Measurements from ENCODE around the gene BCL10. TPM values are rescaled to one million over a fixed set of nuclear protein-coding genes. Genes with fewer than 3 reads are reported as not detected.
A peak's percentile ranks its signal among the peaks of the same experiment; 100 is the strongest.

The BCL10 gene
- total RNA-seq = 10 to 100 TPM; 46.3 to 49.2 (median 48.7) TPM
- 48.0 TPM for total RNA-seq (2013)

- ATAC-seq = peak; percentile 94 to 99 (median 96)
- intact Hi-C loops (cut with micrococcal nuclease) = loop anchor here (1.0 to 10.0 kb wide), 3 partner anchors 17 to 1638 kb away; partner anchors contain the start of genes C1orf52, HS2ST1 and SELENOF
- peak within 1 kb of the TSS; percentile 88 to 90 for H3K27ac Mint-ChIP-seq
- peaks cover 9% of the 10 kb centered on the region for H3K4me1 ChIP-seq (ENCODE audit: control insufficient read depth, insufficient read depth, low read length)
- no peaks in the 10 kb centered on the region for H3K9me3 Mint-ChIP-seq
- H3K27me3 ChIP-seq (ENCODE audit: control insufficient read depth, insufficient read depth, low read length) = no peaks in the 10 kb centered on the region
- no peak for TF ChIP-seq CTCF (IDR thresholded peaks at IDR 0.05)
- 0% methylated on average over 78 of the region's 78 CpGs for WGBS (ENCODE audit: insufficient coverage)
- no peaks in the 10 kb centered on the region for H3K36me3 Mint-ChIP-seq
- H3K4me3 ChIP-seq (ENCODE audit: low read length) = peak within 1 kb of the TSS; percentile 63
- peaks cover 36 to 37% of the 10 kb centered on the region in 2 donors for H3K4me1 Mint-ChIP-seq
- no peaks in the 10 kb centered on the region for H3K9me3 ChIP-seq (ENCODE audit: control insufficient read depth, insufficient read depth, low read length)
- H3K4me3 Mint-ChIP-seq = peak within 1 kb of the TSS; percentile 86
- H3K36me3 ChIP-seq (ENCODE audit: control insufficient read depth, insufficient read depth, low read length) = peaks cover 5% of the 10 kb centered on the region
- H3K27me3 Mint-ChIP-seq (ENCODE audit: low read depth in 2 of 2) = peaks cover 5 to 8% of the 10 kb centered on the region in 2 donors
- H3K27ac ChIP-seq (ENCODE audit: low read length) = peak within 1 kb of the TSS; percentile 89
- DNase-seq = peak; percentile 97 to 99
Measured at GRCh38 chr1:85276215-85276977, at the start of gene BCL10. Gene BCL10, minus strand, starts transcription at chr1:85276632. Its CDS starts 280 bp downstream, at chr1:85276352.

GRCh38 chr1:85325920-85326319 lies 49.5 kb upstream of the BCL10 start:
- H3K4me3 Mint-ChIP-seq = no peak overlapping the region
- H3K27ac Mint-ChIP-seq = no peak overlapping the region
- H3K9me3 Mint-ChIP-seq = no peaks in the 10 kb centered on the region
- no peaks in the 10 kb centered on the region for H3K36me3 ChIP-seq (ENCODE audit: control insufficient read depth, insufficient read depth, low read length)
- no peak for TF ChIP-seq CTCF (IDR thresholded peaks at IDR 0.05)
- H3K4me1 Mint-ChIP-seq = peaks cover 0 to under 1% of the 10 kb centered on the region in 2 donors
- no peak for DNase-seq
- H3K27me3 Mint-ChIP-seq (ENCODE audit: low read depth in 2 of 2) = peaks cover 38 to 63% of the 10 kb centered on the region in 2 donors
- peaks cover 22% of the 10 kb centered on the region for H3K27me3 ChIP-seq (ENCODE audit: control insufficient read depth, insufficient read depth, low read length)
- no peaks in the 10 kb centered on the region for H3K36me3 Mint-ChIP-seq
- H3K4me1 ChIP-seq (ENCODE audit: control insufficient read depth, insufficient read depth, low read length) = peaks cover 4% of the 10 kb centered on the region
- no peak overlapping the region for H3K27ac ChIP-seq (ENCODE audit: low read length)
- H3K9me3 ChIP-seq (ENCODE audit: control insufficient read depth, insufficient read depth, low read length) = no peaks in the 10 kb centered on the region
- no peak overlapping the region for H3K4me3 ChIP-seq (ENCODE audit: low read length)
- intact Hi-C loops (cut with micrococcal nuclease) = no loop called here
- no peak for ATAC-seq

- peaks cover 4% of the 10 kb centered on the region for H3K4me1 ChIP-seq (ENCODE audit: control insufficient read depth, insufficient read depth, low read length)
- Mint-ChIP-seq H3K27ac (no peak overlapping the region), H3K9me3 (no peaks in the 10 kb centered on the region), H3K36me3 (no peaks in the 10 kb centered on the region), H3K4me3 (no peak overlapping the region), H3K4me1 (peaks cover 0 to 5% of the 10 kb centered on the region in 2 donors), H3K27me3 (ENCODE audit: low read depth in 2 of 2) (peaks cover 42 to 68% of the 10 kb centered on the region in 2 donors)
- intact Hi-C loops (cut with micrococcal nuclease) = no loop called here
- peaks cover 30% of the 10 kb centered on the region for H3K27me3 ChIP-seq (ENCODE audit: control insufficient read depth, insufficient read depth, low read length)
- no peak overlapping the region for H3K4me3 ChIP-seq (ENCODE audit: low read length)
- ATAC-seq (no peak), DNase-seq (no peak)
- TF ChIP-seq CTCF (IDR thresholded peaks at IDR 0.05) = no peak
- 87% methylated on average over 2 of the region's 5 CpGs for WGBS (ENCODE audit: insufficient coverage)
- no peak overlapping the region for H3K27ac ChIP-seq (ENCODE audit: low read length)
- H3K9me3 ChIP-seq (ENCODE audit: control insufficient read depth, insufficient read depth, low read length) = no peaks in the 10 kb centered on the region
- no peaks in the 10 kb centered on the region for H3K36me3 ChIP-seq (ENCODE audit: control insufficient read depth, insufficient read depth, low read length)
Measured at GRCh38 chr1:85323770-85324169, 47.3 kb upstream of the BCL10 start.
